Osteocyte (in vitro differentiated cells): Measurements from ENCODE around the gene CLDN15. TPM values are rescaled to one million over a fixed set of nuclear protein-coding genes. Genes with fewer than 3 reads are reported as not detected.

Experiments used
- DNase-seq: peaks from one replicate; pipeline ENCODE4 v3.0.0; 2021; ENCODE audit warnings: mixed read lengths; ENCODE audit not compliant: unreplicated experiment; ENCODE audit errors: extremely low spot score
- H3K27ac Mint-ChIP-seq: one replicate; pipeline ENCODE4 v1.8.0; 2021; ENCODE audit warnings: mild to moderate bottlenecking, mixed read lengths; ENCODE audit not compliant: unreplicated experiment
- H3K27me3 Mint-ChIP-seq: one replicate; pipeline ENCODE4 v1.8.0; 2021; ENCODE audit warnings: mixed read lengths; ENCODE audit not compliant: unreplicated experiment
- H3K36me3 Mint-ChIP-seq: one replicate; pipeline ENCODE4 v1.8.0; 2021; ENCODE audit warnings: mixed read lengths; ENCODE audit not compliant: unreplicated experiment
- H3K4me1 Mint-ChIP-seq: one replicate; pipeline ENCODE4 v1.8.0; 2021; ENCODE audit warnings: mixed read lengths; ENCODE audit not compliant: unreplicated experiment
- H3K4me3 Mint-ChIP-seq: one replicate; pipeline ENCODE4 v1.8.0; 2021; ENCODE audit warnings: mild to moderate bottlenecking, moderate library complexity, mixed read lengths; ENCODE audit not compliant: unreplicated experiment
- H3K9me3 Mint-ChIP-seq: one replicate; pipeline ENCODE4 v1.8.0; 2021; ENCODE audit warnings: mixed read lengths; ENCODE audit not compliant: unreplicated experiment
- CTCF ChIP-seq: fragments of 200-600 bp; sonication (generic); IDR thresholded peaks from 2 replicates; pipeline ENCODE4 v1.5.0; 2021; ENCODE audit warnings: antibody characterized with exemption, mild to moderate bottlenecking, moderate library complexity
- total RNA-seq: library from RNA; stranded (reverse); gene quantifications from 2 replicates; pipeline ENCODE4 v1.2.1, GENCODE V29; 2021

CLDN15 gene
- total RNA-seq, 1 donor from 2014 or later: 11.4 TPM

GRCh38 chr7:101278461-101279292 lies 41.1 kb upstream of the CLDN15 start:
- no peaks in the 10 kb centered on the region for H3K9me3 Mint-ChIP-seq
- H3K36me3 Mint-ChIP-seq: no peaks in the 10 kb centered on the region
- no peak for TF ChIP-seq CTCF
- H3K27ac Mint-ChIP-seq: no peak overlapping the region
- DNase-seq: no peak
- H3K4me3 Mint-ChIP-seq: no peak overlapping the region
- peaks cover 1% of the 10 kb centered on the region for H3K4me1 Mint-ChIP-seq
- H3K27me3 Mint-ChIP-seq: peaks cover 26% of the 10 kb centered on the region

- no peak for DNase-seq
- H3K27me3 Mint-ChIP-seq: peaks cover 34% of the 10 kb centered on the region
- H3K4me3 Mint-ChIP-seq: no peak overlapping the region
- no peaks in the 10 kb centered on the region for H3K36me3 Mint-ChIP-seq
- TF ChIP-seq CTCF: no peak
- no peaks in the 10 kb centered on the region for H3K4me1 Mint-ChIP-seq
- no peaks in the 10 kb centered on the region for H3K9me3 Mint-ChIP-seq
- H3K27ac Mint-ChIP-seq: no peak overlapping the region
These were observed 39.6 kb upstream of the CLDN15 start for GRCh38 chr7:101277155-101277554.

- Mint-ChIP-seq H3K9me3 (no peaks in the 10 kb centered on the region), H3K27me3 (peaks cover 30% of the 10 kb centered on the region), H3K4me3 (no peak overlapping the region), H3K27ac (no peak overlapping the region), H3K4me1 (no peaks in the 10 kb centered on the region), H3K36me3 (no peaks in the 10 kb centered on the region)
- no peak for DNase-seq
- TF ChIP-seq CTCF: no peak
These were observed 35.6 kb upstream of the CLDN15 start for GRCh38 chr7:101273206-101273605.

GRCh38 chr7:101271021-101271420 lies 33.4 kb upstream of the CLDN15 start:
- no peaks in the 10 kb centered on the region for H3K4me1 Mint-ChIP-seq
- no peaks in the 10 kb centered on the region for H3K36me3 Mint-ChIP-seq
- H3K4me3 Mint-ChIP-seq: no peak overlapping the region
- no peak for TF ChIP-seq CTCF
- no peaks in the 10 kb centered on the region for H3K9me3 Mint-ChIP-seq
- no peak overlapping the region for H3K27ac Mint-ChIP-seq
- DNase-seq: no peak
- H3K27me3 Mint-ChIP-seq: peaks cover 21% of the 10 kb centered on the region

- H3K27ac Mint-ChIP-seq: no peak overlapping the region
These were observed 32.1 kb upstream of the CLDN15 start for GRCh38 chr7:101269664-101270063.

More at GRCh38 chr7:101269664-101270063, 32.1 kb upstream of the CLDN15 start:
- DNase-seq: no peak
- no peak overlapping the region for H3K4me3 Mint-ChIP-seq
- no peak for TF ChIP-seq CTCF
- H3K4me1 Mint-ChIP-seq: no peaks in the 10 kb centered on the region
- H3K27me3 Mint-ChIP-seq: peaks cover 25% of the 10 kb centered on the region
- no peaks in the 10 kb centered on the region for H3K36me3 Mint-ChIP-seq
- H3K9me3 Mint-ChIP-seq: no peaks in the 10 kb centered on the region
